Stimulated activated CD4-positive, alpha-beta T cell treated with anti-CD3 and anti-CD28 coated beads, Interleukin-15, amount 100 ng/mL, for 1 hour (primary cell): Measurements from ENCODE around the gene OAF.
"Not testable (repeated sequence)": the region's sequence is repeated elsewhere in the genome, so short reads cannot be mapped to it uniquely, and the experiment has no call there.

Experiments used
- DNase-seq, 2 donors: peaks; one replicate each; pipeline ENCODE4 v3.0.0-alpha.2; 2020; ENCODE audit warnings: low read depth in 1 of 2, low spot score in 1 of 2

OAF gene

GRCh38 chr11:120210626-120211521 lies at the start of gene OAF:
OAF (plus strand) TSS chr11:120211032; CDS start chr11:120211280, 248 bp downstream.
- DNase-seq, result peak; percentile 10 to 25

GRCh38 chr11:120167659-120168058 lies 43.2 kb upstream of the OAF start:
- no peak for DNase-seq

GRCh38 chr11:120168108-120168959 lies 42.5 kb upstream of the OAF start:
- no peak for DNase-seq

DNA sequence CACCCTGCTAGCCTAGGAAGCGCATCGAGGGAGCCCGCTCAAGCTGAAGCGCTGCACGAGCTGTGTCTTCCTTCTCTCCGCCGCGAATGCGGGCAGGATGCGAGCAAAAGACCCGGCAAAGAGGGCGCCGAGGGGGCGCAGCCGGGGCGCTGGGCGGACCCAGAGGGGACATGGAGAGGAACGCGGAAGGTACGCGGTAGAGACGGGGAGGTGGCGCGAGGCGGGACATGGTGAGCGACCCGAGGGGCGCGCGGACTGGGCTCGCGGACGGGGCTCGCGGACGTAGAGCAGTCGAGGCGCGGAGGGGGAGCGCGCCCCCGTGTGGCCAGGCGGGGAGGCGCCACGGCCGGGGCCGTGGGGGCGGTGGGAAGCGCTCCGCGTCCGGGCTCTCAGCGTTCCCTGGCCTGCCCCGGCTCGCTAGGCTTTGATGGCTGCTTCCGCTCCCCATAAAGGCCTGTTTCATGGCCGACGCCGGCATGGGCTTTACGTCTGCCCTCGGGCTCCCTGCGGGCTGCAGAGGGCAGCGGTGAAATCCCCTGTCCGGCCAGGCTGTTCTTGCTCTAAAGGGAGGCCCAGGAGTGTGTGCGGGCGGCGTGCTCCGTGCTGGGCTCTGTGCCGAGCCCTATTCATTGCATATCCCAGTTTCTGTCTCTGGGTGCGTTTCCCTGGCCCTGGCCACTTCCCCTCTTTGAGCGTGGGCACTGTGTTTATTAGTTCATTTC lies 41.7 kb upstream of the OAF start:
- DNase-seq, result peak; percentile 28 to 52

- DNase-seq, result no peak
These were observed 40.7 kb upstream of the OAF start for GRCh38 chr11:120169981-120170698.

- DNase-seq, result no peak
These were observed 40.0 kb upstream of the OAF start for GRCh38 chr11:120170741-120171261.

DNA sequence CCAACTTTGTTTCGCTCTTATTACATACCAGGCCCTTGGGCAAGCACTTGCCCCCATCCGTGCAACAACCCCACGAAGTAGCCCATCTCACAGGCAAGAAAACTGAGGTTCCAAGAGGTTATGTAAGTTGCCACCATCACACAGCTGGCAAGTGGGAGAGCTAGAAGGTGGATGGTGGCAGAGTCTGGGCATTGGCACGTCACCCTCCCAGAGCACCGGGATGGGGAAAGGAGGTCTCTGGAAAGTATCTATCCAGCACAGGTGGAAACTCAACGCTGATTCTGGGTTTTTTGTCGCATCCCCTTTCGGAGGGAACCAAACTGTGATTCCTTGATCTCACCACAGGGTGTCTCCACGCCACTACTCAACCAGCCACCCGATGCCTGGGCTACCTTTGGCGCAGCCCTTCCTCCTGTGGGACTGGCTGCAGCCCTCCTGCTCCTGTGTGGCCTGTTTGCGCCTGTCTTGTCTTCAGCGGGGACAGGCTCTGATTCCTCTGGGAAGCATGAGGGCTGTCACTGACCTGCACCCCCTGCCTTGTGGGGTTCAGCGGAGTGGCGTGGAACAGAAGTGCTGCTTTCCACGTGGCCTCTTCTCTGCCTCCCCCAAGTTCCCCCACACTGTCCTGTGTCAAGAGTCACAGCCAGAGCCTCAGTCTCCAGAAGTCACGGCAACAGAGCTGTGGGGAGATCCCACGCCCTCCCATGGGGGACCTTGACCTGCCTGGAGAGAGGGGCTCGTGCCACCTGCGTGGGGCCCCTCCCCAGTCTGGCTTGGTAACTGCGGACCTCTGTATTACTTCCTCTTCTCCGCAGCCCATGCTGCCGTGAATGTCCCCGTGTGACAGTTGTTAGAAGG lies 38.5 kb upstream of the OAF start:
- DNase-seq, result peak in 1 of 2 donors; percentile 11

DNA sequence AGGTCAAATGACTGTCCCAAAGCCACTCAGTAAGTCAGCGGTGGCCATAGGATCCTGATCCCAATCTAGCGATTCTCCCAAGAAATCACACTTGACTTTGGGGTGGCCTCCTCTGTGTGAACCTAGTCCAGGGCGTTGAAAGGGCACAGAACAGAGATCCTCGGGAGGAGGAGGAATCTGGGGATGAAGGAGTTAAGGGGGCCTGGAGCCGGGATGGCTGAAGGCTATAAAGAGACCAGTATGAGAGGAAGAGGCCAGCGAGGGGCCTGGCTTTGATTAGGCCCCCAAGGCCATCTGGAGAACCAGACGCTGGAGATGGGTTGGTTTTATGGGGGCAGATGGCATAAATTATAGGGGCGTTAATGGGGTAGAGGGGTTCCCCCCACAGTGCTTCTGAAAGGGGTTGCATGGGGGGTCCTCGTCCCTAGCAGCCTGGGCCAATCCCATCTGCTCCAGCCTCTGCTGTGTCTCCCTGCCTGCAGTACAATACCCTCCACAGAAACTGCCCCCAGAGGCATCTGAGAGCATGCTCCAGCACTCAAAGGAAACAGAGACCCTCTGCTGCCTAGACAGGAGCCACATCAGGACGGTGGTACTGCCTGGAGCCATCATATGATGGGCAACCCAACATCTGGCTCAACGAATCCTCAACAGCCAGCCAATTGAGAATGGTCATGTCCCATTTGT lies 37.7 kb upstream of the OAF start:
- DNase-seq, result no peak

DNA sequence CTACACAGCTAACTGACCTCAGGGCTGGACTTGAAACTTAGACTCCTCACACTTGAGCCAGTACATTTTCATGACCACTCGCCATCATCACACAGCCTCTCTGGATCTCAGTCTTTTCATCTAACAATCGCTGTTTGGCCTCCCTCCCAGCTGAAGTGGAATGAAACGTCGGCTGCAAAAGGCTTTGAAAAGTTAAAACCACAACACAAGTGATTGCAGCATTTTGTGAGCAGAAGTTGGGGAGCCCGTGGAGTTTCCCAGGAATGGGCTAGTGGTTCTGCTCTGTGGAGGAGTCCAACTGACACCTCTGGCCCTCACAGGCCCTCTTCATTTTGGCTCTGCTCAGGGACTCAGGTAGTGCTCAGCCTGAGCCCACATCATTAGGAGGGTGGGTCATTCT lies 37.0 kb upstream of the OAF start:
- DNase-seq, result no peak

GRCh38 chr11:120174866-120175265 lies 36.0 kb upstream of the OAF start:
- no peak for DNase-seq

- DNase-seq, result no peak
These were observed 32.2 kb upstream of the OAF start for GRCh38 chr11:120178561-120179056.

DNA sequence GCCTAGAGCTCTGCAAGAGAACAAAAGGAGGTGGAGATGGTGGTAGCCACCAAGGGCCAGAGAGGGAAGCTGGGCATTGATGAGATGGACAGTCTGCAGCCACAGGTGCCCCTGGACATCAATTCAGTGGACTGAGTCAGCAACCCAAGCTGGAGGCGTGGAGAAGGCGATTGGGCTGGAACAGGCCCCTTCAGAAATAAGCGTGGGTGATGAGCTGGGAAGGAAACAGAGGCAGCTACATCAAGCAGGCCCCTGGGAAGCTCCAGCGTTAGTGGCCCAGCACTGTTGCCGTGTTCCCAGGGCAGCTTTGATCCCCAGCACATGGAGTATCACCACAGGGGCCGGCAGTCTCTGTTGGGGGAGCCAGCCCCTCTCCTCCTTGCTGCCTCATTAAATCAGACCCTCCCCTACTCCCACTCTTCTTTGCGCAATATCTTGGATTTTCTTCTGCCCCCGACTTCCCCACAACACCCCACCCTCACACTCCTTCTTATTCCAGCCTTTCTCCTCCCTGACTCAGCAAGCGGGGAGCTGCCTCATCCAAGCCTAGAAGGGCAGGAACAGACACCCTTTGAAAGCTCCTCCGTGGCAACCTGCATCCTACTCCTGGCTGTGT lies 31.7 kb upstream of the OAF start:
- DNase-seq, result no peak

GRCh38 chr11:120180063-120180462 lies 30.8 kb upstream of the OAF start:
- DNase-seq, result not testable (repeated sequence)

- no peak for DNase-seq
These were observed 30.1 kb upstream of the OAF start for GRCh38 chr11:120180551-120181232.

DNA sequence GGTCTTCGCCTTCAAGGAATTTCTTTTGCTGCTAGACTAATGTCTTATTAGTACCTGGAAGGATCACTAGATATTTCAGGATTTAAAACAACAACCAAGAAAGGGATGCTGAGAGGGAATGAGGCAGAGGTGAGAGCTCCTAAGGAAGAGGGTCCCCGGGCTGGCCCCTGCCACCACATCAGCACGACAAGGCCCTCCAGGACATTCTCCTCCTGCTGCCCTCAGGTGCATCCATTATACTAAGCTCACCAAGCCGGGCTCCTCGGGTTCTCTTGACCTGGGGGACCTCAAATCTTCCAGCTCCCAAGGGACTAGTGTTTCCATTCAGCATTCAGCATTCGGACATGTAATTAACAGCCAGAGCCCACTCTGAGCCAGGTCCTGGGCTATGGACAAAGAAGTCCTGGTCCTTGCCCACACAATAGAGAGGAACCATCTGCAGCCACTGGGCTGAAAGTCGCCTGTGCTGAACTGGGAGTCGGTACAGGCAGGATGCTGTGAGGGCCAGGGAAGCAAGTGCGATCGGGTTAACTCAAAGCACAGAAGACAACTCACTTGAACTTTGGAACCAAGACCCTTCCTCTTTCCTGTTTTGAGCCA lies 29.4 kb upstream of the OAF start:
- no peak for DNase-seq

- no peak for DNase-seq
These were observed 28.5 kb upstream of the OAF start for GRCh38 chr11:120182372-120182771.

DNA sequence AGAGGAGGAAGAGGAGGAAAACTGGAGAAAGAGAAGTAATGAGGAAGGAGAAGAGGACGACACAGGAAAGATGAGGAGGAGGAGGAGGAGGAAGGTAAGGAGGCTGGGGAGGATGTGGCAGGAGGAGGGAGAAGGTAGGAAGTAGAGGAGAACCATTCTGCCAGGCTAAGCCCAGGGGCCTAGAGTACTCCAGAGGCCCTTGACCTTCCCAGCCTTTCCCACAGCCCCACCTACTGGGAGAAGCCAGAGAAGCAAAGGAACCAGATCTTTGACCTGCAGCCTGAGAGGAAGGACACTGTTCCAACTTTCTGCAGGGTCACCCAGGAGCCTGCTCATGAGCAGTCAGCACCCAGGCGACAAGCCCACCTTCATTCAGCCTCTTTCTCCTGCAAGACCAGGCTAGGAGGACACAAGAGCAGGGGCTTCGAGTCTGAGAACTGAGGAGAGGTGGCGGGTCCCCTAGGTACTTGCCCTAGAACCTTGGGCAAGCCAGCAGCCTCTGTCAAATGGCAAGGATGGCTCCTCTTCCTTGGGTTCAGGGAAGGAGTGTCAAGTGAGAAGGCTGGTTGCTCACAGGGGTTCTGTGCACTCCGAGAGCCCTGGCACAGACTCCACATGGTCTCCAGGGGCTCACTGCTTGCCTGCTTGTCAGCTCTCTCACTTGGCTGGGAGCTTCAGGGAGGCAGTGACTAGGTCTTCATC lies 27.9 kb upstream of the OAF start:
- no peak for DNase-seq
